GM18505 (cell line): ENCODE data around the gene ADA.
"Not testable (repeated sequence)": the region's sequence is repeated elsewhere in the genome, so short reads cannot be mapped to it uniquely, and the experiment has no call there.

Experiments
- ATAC-seq: cut with Tn5 transposase; IDR thresholded peaks from one replicate; pipeline ENCODE4 v1.9.1; 2021; ENCODE audit not compliant: unreplicated experiment
- POLR2A ChIP-seq: IDR thresholded peaks from 4 replicates; pipeline ENCODE4 v1.6.1; 2011; ENCODE audit warnings: borderline replicate concordance; ENCODE audit not compliant: insufficient read depth, insufficient read length; ENCODE audit errors: extremely low read depth

Gene ADA

DNA sequence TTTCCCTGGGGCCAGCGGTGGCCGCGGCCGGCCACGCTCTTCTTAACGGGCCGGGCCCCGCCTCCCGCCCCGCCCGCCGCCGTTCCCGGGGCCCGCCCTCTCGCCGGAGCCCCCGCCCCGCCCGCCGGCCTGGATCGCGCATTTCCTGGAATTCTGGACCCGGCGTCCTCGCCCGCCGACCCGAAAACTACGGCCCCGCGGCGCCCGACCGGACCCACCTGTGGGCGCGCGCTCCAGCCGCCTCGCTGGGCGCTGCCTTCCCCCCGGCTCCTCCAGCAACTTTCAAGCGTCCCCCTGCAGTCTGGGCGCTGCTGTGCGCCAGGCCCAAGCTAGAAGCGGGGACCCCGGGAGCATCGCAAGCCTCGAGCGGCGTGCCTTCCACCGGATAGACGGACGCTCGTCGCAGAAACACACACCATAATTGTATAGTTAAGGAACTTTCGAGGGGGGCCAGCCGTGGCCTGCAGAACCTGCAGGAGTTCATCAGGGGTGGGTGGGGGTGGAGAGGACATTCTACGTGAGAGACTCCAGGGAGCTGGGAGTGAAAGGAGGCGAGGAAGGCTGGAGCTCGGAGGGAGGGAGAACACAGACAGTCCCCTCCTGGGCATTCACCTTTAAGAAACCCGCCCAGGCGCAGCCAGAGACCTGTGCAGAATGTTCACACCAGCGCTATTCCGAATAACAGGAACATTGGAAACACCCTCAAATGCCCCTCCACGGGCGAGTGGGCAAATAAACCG lies at the start of gene ADA:
Gene ADA, minus strand, starts transcription at position 16 of the 740 bp plus-strand sequence. CDS start 92 bp downstream, outside the sequence.
- peak; percentile 8 for TF ChIP-seq POLR2A
- peak; percentile 37 for ATAC-seq

DNA sequence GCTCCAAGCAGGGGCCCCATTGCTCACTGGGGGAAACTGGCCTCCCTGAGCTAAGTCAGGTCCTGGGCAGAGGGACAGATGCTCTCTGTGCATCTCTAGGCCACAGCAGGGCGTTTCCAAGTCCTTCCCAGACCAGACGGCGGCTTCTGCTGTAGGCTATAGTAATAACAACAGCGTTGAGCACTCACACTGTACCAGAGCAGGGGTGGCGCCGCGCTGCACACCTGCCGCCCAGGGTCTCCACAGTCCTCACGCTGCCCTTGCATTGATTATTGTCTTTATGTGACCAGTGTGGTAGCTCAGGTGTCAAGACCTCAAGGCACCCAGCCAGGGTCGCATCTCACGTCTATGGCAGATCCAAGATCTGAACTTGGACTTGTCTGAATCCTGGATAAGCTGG lies 48.8 kb upstream of the ADA start:
- no peak for ATAC-seq
- no peak for TF ChIP-seq POLR2A

DNA sequence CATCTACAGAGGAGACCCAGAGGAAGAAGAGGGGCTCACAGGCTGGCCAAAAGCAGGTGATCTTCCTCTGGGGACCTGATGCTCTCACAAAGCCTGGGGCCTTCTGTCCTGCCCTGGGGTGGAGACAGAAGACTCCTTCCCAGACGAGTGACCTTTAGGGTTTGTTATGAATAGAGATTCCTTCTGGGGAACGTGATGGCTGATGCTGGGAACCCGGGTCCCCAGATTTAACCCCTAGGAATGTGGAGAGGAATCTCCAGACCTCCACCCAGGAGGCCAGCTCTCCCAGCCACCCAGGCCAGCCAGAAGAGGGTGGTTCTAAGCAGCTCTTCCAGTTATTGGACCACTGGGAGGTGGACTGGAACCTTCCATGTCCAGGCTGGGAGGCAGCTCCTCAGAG lies 46.9 kb upstream of the ADA start:
- TF ChIP-seq POLR2A = no peak
- no peak for ATAC-seq

DNA sequence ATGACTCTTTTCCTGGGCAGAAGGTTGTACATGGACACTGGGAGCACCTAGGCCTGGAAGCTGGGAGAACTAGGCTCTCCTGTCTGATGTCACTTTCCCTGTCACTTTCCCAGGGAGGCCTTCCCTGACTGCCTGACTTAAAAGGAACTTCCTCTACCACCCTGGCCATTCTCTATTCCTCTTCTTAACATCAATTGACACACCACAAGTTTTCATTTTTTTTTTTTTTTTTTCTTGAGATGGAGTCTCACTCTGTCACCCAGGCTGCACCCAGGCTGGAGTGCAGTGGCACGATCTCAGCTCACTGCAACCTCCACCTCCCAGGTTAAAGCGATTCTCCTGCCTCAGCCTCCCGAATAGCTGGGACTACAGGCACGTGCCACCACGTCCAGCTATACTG lies 45.5 kb upstream of the ADA start:
- ATAC-seq = not testable (repeated sequence)

DNA sequence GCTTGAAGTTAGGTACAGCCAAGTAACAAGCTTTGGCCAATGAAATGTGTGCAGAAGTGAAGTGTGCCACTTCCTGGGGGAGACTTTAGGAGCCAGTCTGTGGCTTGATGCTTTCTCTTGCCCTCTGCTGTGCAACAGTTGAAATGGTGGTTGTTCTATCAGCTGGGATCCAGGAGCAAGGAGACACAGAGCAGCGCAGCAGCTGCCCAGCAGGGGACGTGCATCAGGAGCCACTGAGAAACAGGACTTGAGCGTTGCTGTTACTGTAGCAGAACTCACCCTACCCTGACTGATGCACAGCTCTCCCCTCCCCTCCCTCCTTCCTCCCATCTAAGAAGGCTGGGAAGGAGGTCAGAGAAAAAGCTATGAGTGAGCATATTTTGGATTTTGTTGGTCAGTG lies 44.8 kb upstream of the ADA start:
- ATAC-seq = no peak

DNA sequence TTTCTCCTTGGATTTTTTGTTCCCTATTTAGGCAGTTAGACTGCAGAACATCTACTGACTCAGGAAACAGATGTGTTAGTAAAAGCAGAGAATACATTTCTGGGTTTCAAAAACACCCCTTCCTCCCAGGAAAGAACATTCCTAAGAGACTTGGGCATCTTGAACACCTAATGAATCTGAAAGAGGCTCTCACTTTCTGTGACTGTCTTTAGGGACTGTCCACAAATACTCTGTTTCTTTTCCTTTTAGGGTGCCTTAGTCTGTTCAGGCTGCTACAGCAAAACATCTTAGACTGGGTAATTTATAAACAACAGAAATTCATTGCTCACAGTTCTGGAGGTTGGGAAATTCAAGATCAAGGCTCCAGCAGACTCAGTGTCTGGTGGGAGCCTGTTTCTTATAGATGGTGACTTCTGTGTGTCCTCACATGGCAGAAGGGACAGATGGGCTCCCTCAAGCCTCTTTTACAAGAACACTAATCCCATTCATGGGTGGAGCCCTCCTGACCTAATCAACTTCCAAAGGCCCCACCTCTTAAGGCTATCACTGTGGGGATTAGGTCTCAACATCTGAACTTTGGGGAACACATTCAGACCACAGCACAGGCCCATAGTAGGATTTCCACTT lies 44.3 kb upstream of the ADA start:
- no peak for TF ChIP-seq POLR2A
- no peak for ATAC-seq

More for the DNA sequence above, 44.8 kb upstream of the ADA start:
- no peak for TF ChIP-seq POLR2A

DNA sequence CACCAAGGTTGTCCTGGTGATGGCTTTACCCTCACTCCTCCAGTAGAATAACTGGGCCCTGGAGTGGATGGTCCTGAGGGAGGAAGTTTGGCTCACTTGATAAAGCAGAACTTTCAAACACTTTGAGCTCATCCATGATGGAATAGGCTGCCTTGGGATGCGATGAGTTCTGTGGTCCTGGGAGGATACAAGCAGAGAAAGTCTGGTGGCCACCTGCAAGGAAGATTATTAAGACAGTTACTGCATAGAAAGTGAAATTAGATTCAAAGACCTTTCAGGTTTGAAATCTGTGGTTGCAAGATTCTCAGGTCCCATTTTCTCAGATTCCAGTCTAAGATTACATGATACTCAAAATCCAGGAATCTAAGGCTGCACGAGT lies 43.8 kb upstream of the ADA start:
- ATAC-seq = no peak
- no peak for TF ChIP-seq POLR2A

DNA sequence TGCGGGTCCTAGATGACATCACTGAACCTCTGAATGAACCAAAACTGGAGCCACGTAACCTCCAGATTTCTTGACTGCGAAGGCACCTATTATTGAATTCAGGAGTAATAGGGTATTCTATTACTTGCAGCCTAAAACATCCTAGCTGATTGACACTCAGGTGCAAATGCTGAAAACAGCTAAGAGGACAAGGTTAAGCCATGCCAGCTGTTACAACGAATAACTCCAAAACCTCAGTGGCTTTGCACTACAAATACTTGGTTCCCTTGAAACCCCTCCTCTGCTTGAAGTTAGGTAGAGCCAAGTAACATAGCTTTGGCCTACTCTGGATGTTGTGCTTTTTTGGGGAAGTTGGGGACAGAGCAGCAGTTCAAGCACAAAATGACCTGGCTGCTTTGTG lies 42.7 kb upstream of the ADA start:
- ATAC-seq = no peak
- TF ChIP-seq POLR2A = no peak

DNA sequence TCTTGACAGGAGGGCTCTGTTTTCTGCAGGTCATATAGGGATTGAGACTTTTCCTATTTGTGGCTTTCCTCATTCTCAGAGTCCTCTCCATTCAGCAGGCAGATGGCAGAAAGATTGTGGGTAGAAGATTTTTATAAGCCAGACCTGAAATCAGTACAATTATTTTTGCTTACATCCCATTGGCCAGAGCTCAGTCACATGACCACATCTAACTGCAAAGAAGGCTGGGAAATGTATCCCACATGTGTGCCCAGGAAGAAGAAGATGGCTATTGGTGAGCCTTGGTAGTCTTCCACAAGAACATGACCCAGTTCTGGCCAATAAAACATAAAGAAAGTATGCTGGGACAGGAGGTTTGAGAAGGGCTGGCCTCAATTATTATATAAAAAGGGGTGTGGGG lies 42.1 kb upstream of the ADA start:
- ATAC-seq = no peak
- no peak for TF ChIP-seq POLR2A

DNA sequence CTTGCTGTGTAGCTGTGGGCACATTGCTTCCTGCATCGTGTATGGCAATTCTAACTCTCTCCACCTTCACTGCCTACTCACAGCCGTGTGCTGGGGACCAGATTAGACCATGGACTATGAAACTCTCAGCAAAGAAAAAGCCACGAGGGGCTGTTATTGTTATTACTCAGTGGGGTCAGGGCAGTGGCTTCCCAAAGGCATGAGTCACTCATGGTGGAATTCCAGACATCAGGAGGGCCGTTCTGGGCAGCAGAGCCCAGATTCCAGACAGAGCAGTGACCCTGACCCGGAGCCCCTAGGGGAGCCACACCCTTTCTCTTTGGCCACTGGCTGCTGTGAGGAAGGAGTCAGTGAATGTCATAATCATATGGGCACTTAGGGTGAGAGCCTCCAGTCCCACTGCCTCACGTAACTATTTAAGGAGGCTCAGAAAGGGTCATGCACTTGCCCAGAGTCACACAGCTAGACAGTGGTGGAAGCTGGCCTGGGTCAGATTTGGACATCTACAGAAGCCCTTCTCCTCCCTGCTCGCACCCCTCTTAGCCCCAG lies 41.5 kb upstream of the ADA start:
- no peak for ATAC-seq
- no peak for TF ChIP-seq POLR2A

DNA sequence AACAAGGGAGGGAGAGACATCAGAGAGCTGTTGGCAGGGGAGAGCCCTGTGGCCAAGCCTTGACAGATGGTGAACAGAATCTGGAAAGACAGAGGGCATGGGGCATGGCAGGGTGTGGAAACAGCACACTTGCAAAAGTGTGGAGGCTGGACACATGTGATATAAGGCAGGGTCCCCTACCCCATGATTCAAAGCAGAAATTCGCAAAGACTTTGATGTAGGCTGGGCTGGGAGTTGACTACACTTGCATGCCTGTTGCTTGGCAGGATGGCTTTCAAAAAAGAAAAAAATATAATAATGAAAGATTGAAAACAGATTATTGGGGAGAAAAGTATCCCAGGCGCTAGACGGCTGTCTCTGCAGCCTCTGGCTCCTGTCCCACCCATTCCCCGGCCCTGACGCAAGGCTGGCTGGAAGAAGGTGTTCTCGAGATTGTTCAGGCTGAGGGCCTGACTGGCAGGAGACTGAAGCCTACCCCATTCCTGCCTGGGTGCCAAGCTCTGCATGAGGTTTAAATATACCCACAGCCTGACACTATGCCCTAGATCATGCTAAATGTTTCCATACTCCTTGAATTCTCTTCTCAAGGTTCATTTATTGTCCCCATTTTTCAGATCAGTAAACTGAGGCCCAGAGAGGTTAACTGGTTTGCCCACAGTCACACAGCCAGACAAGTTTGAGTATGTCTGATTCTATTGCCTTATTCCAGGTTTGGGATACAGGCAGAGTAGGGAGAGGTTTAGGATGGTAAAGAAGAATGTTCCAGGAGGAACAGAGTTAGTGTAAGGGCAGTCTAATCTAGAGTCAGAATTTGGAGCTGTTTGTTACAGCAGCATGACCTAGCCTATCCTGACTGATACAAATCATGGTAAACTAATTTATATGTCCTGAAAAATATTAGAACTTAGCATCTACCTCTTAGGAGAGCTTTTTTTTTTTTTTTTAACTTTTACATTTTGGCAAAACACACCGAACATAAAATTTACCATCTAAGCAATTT lies 40.2 kb upstream of the ADA start:
- no peak for TF ChIP-seq POLR2A
- no peak for ATAC-seq

DNA sequence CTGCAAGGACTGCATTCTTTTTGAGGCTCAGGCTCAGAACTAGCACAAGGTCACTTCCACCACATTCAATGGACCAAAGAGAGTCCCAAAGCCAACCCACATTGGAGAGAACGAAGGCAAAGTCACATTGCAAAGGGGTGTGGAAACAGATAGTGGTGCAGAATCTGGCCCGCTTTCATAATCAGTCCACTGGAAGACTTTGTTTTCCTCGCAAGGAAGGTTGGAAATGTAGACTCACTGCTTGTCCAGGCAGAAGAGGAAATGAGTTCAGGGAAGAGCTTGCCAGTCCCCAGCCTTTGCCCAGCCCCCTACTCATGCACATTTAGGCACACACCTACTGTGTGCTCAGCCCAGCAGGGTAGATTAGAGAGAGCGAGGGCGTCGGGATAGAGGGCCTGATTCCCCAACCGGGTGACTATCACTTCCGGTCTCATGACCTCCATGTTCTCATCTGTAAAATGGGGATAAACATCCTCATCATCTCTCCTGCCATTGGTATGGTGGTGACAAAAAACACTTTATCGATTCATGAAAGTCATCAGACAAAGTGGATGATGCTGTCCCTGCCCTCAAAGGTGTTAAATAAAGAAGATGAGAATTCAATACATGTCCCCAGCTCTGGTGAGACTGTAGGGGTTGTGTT lies 39.4 kb upstream of the ADA start:
- no peak for ATAC-seq
- no peak for TF ChIP-seq POLR2A

DNA sequence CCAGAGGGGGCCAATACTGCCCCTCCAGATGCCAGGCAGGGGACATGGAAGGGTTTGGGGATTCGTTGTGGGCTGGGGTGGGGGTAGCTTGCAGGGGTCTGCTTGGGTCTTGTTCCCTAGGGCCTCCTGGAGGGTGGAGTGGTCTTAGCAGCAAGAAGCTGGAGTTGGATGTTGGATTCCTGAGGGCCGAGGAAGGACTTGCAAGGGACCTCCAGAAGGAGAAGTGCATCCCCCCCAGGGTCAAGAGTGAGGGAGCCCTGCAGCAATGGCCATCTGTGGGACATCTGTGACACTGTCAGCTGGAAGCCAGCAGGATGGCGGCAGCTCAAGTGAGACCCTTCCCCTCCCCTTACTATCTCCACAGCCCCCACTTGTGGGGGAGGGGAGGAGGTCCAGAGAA lies 38.3 kb upstream of the ADA start:
- ATAC-seq = no peak
- no peak for TF ChIP-seq POLR2A
